GM12878 (cell line): ENCODE data around the gene HVCN1. TPM values are rescaled to one million over a fixed set of nuclear protein-coding genes. Genes with fewer than 3 reads are reported as not detected.
A peak's percentile ranks its signal among the peaks of the same experiment; 100 is the strongest.

Experiments
- ATAC-seq: fragments of 200-7000 bp; cut with Tn5 transposase; 3 replicates; pipeline ENCODE4 v1.9.1; 2020; ENCODE audit warnings: mild to moderate bottlenecking, moderate library complexity
- BruUV-seq: library from RNA; stranded (reverse); fragments of 400-500 nt; replicated peaks from 2 replicates; lab custom pipeline; 2021; lab: Mats Ljungman, UMichigan
- CTCF ChIA-PET: fragments of 300-600 bp; sonication (Branson Sonifier 250); formaldehyde crosslinking; extraction: SDS; loops from one replicate; lab custom pipeline; 2021; ENCODE audit warnings: inconsistent platforms; lab: Yijun Ruan, JAX
- POLR2A ChIA-PET: fragments of 350-600 bp; formaldehyde crosslinking; extraction: SDS; loops from one replicate; lab custom pipeline; 2021; ENCODE audit warnings: inconsistent platforms; lab: Charles Lee
- RAD21 ChIA-PET: fragments of 300-600 bp; sonication (Branson Sonifier 250); formaldehyde crosslinking; loops from one replicate; lab custom pipeline; 2023; ENCODE audit warnings: antibody characterized with exemption; ENCODE audit not compliant: unreplicated experiment; lab: Charles Lee
- SMC1A ChIA-PET: fragments of 300-600 bp; sonication (Branson Sonifier 250); formaldehyde crosslinking; loops from one replicate; lab custom pipeline; 2023; ENCODE audit not compliant: unreplicated experiment, uncharacterized antibody; lab: Charles Lee
- DNase-seq: peaks from one replicate; pipeline ENCODE4 v3.0.0-alpha.2; 2011; ENCODE audit warnings: low read depth, low spot score
- FAIRE-seq: peaks from 3 replicates; lab custom pipeline; 2011; peaks lifted over from hg19 to GRCh38; lab: Jason Lieb, UNC
- H2AFZ ChIP-seq: 2 replicates; pipeline ENCODE4 v1.6.0; 2011; ENCODE audit warnings: low read depth, low read length, control low read depth; ENCODE audit not compliant: control insufficient read depth
- H3K27ac ChIP-seq: 2 replicates; pipeline ENCODE4 v1.5.1; 2011; ENCODE audit warnings: control low read depth; ENCODE audit not compliant: control insufficient read depth, insufficient read depth
- H3K27me3 ChIP-seq, 2 experiments: replicated peaks in 1 of 2; 2 replicates each; pipeline versions ENCODE4 v1.6.0 to v1.6.1; 2011; ENCODE audit warnings: low read length in 1 of 2; ENCODE audit not compliant: control insufficient read depth in 2 of 2, insufficient read depth in 2 of 2
- H3K36me3 ChIP-seq, 2 experiments: 2 replicates each; pipeline ENCODE4 v1.5.1; 2011; ENCODE audit warnings: low read length in 1 of 2; ENCODE audit not compliant: control insufficient read depth in 2 of 2, insufficient read depth in 2 of 2
- H3K4me1 ChIP-seq: 2 replicates; pipeline ENCODE4 v1.6.1; 2011; ENCODE audit warnings: mild to moderate bottlenecking, low read length, moderate library complexity, mixed read lengths; ENCODE audit not compliant: control insufficient read depth, insufficient read depth
- H3K4me2 ChIP-seq: 2 replicates; pipeline ENCODE4 v1.6.0; 2011; ENCODE audit warnings: control low read depth; ENCODE audit not compliant: control insufficient read depth, insufficient read depth
- H3K4me3 ChIP-seq: fragments of 200-600 bp; sonication (generic); 2 replicates; pipeline ENCODE4 v1.5.1; 2016
- H3K79me2 ChIP-seq: 2 replicates; pipeline ENCODE4 v1.6.0; 2011; ENCODE audit warnings: low read length; ENCODE audit not compliant: control insufficient read depth, insufficient read depth
- H3K9ac ChIP-seq: 2 replicates; pipeline ENCODE4 v1.8.0; 2011; ENCODE audit warnings: low read length, control low read depth, mixed read lengths; ENCODE audit not compliant: control insufficient read depth, insufficient read depth
- H3K9me3 ChIP-seq: replicated peaks from 3 replicates; pipeline ENCODE4 v1.5.1; 2011; ENCODE audit warnings: mild to moderate bottlenecking, low read length; ENCODE audit not compliant: control insufficient read depth, insufficient read depth
- H4K20me1 ChIP-seq: 2 replicates; pipeline ENCODE4 v1.6.0; 2011; ENCODE audit not compliant: control insufficient read depth, insufficient read depth
- CTCF ChIP-seq, 3 experiments: IDR thresholded peaks in 2 of 3; conservative IDR thresholded peaks in 1 of 3; 2 replicates each; pipeline ENCODE4 v1.5.1; 2011; ENCODE audit warnings: low read depth in 3 of 3, low read length in 3 of 3, mild to moderate bottlenecking in 3 of 3, control low read depth in 2 of 3, moderate library complexity in 2 of 3, inconsistent platforms in 1 of 3, mixed read lengths in 1 of 3; ENCODE audit not compliant: control insufficient read depth in 2 of 3, insufficient read depth in 1 of 3; ENCODE audit errors: extremely low read depth in 1 of 3
- HDAC2 ChIP-seq: fragments of 200-600 bp; sonication (generic); IDR thresholded peaks from 2 replicates; pipeline ENCODE4 v1.6.1; 2017
- RAD21 ChIP-seq: IDR thresholded peaks from 2 replicates; pipeline ENCODE4 v1.6.1; 2011; ENCODE audit warnings: mild to moderate bottlenecking, low read depth, low read length, moderate library complexity; ENCODE audit not compliant: insufficient read depth
- SIN3A ChIP-seq: IDR thresholded peaks from 2 replicates; pipeline ENCODE4 v1.6.1; 2012; ENCODE audit warnings: low read depth, low read length, improper control_type of control experiment
- SMC3 ChIP-seq: IDR thresholded peaks from 2 replicates; pipeline ENCODE4 v1.6.1; 2011; ENCODE audit warnings: low read length, improper control_type of control experiment, borderline replicate concordance
- TBL1XR1 ChIP-seq: IDR thresholded peaks from 2 replicates; pipeline ENCODE4 v1.6.1; 2012; ENCODE audit warnings: low read depth, low read length, improper control_type of control experiment
- ZNF217 ChIP-seq: fragments of 450-650 bp; IDR thresholded peaks from 2 replicates; pipeline ENCODE4 v1.6.1; 2017; ENCODE audit warnings: antibody characterized with exemption, mild to moderate bottlenecking
- ZNF24 ChIP-seq: fragments of 450-650 bp; IDR thresholded peaks from 2 replicates; pipeline ENCODE4 v1.6.1; 2017; ENCODE audit warnings: antibody characterized with exemption, mild to moderate bottlenecking
- ZNF384 ChIP-seq: IDR thresholded peaks from 2 replicates; pipeline ENCODE4 v1.6.1; 2012; ENCODE audit warnings: low read depth, mild to moderate bottlenecking, low read length, improper control_type of control experiment, borderline replicate concordance
- WGBS: methylation state at CpG from one replicate; pipeline ENCODE4 v1.1.6; 2016; ENCODE audit warnings: low lambda C conversion rate; ENCODE audit not compliant: insufficient replicate concordance, insufficient coverage; ENCODE audit errors: missing lambda C conversion rate; 5-methylcytosine and 5-hydroxymethylcytosine counted together
- in situ Hi-C: fragments of 300-500 bp; cut with MboI; formaldehyde crosslinking; loops from 9 replicates; pipeline ENCODE4 v1.14.3; 2018; ENCODE audit warnings: mixed read lengths
- intact Hi-C: fragments of 100-400 bp; cut with micrococcal nuclease; formaldehyde crosslinking; loops from one replicate; pipeline ENCODE4 v1.14.2; 2022; ENCODE audit not compliant: unreplicated experiment
- polyA plus RNA-seq, 11 experiments: library from polyadenylated mRNA; depleted of rRNA in 4 of 11; unstranded in 6 of 11; stranded (reverse) in 5 of 11; fragments of >200 nt; fragmentation: Nextera tagmentation in 4 of 11; fragmentation: Illumina TruSeq in 1 of 11; extraction: Ambion mirVana in 4 of 11; extraction: Trizol in 1 of 11; gene quantifications; 1 replicate in 1 of 11; 2 replicates in 10 of 11; pipeline versions ENCODE4 v1.2.1 to v1.2.3, GENCODE V29; 2011 to 2016; ENCODE audit warnings: inconsistent platforms in 2 of 11, missing spikeins in 2 of 11, low read depth in 1 of 11
- total RNA-seq, 4 experiments: library from RNA; depleted of rRNA in 3 of 4; stranded (reverse); fragments of >200 nt in 3 of 4; fragmentation: Illumina TruSeq in 1 of 4; extraction: Trizol in 1 of 4; gene quantifications; 2 replicates each; pipeline versions ENCODE4 v1.2.1 to v1.2.3, GENCODE V29; 2013 to 2021

HVCN1 gene
- total and polyA plus RNA-seq, 10 of the 15 experiments (the other 5 are each of a cell fraction or from before 2014, with no cell fraction given) = 27.8 to 181 (median 103) TPM

GRCh38 chr12:110699591-110700445 lies 10.9 kb upstream of the HVCN1 start:
- Histone ChIP-seq H3K4me2 (no peak overlapping the region), H4K20me1 (no peaks in the 10 kb centered on the region), H3K79me2 (no peaks in the 10 kb centered on the region), H3K36me3 (no peaks in the 10 kb centered on the region), H3K27me3 (no peaks in the 10 kb centered on the region), H3K4me1 (peaks cover 17% of the 10 kb centered on the region), H3K9ac (no peak overlapping the region), H2AFZ (no peak overlapping the region), H3K9me3 (no peaks in the 10 kb centered on the region), H3K4me3 (no peak overlapping the region), H3K27ac (no peak overlapping the region)
- FAIRE-seq (no peak), DNase-seq (no peak), ATAC-seq (no peak)
- CTCF ChIA-PET = interaction anchor here (0.7 to 3.0 kb wide), 9 partner anchors 8 to 128 kb away, joined by 3 to 54 read pairs (median 4); no protein-coding TSS in a partner anchor
- in situ Hi-C loops = loop anchor here (5.0 kb wide), 2 partner anchors 83 to 127 kb away; no protein-coding TSS in a partner anchor
- TF ChIP-seq CTCF (IDR thresholded peaks at IDR 0.05 in 2 of 3, conservative IDR thresholded peaks at IDR 0.05 in 1 of 3; ENCODE audit: control insufficient read depth in 2 of 3, extremely low read depth in 1 of 3, insufficient read depth in 1 of 3, low read depth in 3 of 3, low read length in 3 of 3) = peak; percentile 8 to 21 (median 19); a peak in 3 of 6 replicates
- TF ChIP-seq HDAC2 = no peak
- TF ChIP-seq SMC3 = peak; percentile 11; the same call in 1 of the 2 replicates
- no peak for TF ChIP-seq ZNF24
- peak; percentile 51 for TF ChIP-seq RAD21
- no peak for TF ChIP-seq TBL1XR1
- TF ChIP-seq ZNF217 = no peak
- TF ChIP-seq SIN3A = no peak
- no peak for TF ChIP-seq ZNF384
- intact Hi-C loops = loop anchor here (2.0 to 5.0 kb wide), 4 partner anchors 39 to 233 kb away; partner anchors contain the start of genes FAM216A and GPN3
- WGBS = 98% methylated on average over 28 of the region's 28 CpGs
- SMC1A ChIA-PET = interaction anchor here (1.1 to 2.7 kb wide), 3 partner anchors 32 to 136 kb away, joined by 3 to 55 read pairs (median 5); no protein-coding TSS in a partner anchor
- POLR2A ChIA-PET = no interaction called here
- RAD21 ChIA-PET = interaction anchor here (0.7 to 1.9 kb wide), 4 partner anchors 16 to 130 kb away, joined by 3 to 4 read pairs (median 3); no protein-coding TSS in a partner anchor
- BruUV-seq = no TSS peak
